ENCODE measurements around the gene DGAT2L6. TPM values are rescaled to one million over a fixed set of nuclear protein-coding genes. Genes with fewer than 3 reads are reported as not detected.

DGAT2L6 gene
- total and polyA plus RNA-seq, 12 donors, result not detected

DNA sequence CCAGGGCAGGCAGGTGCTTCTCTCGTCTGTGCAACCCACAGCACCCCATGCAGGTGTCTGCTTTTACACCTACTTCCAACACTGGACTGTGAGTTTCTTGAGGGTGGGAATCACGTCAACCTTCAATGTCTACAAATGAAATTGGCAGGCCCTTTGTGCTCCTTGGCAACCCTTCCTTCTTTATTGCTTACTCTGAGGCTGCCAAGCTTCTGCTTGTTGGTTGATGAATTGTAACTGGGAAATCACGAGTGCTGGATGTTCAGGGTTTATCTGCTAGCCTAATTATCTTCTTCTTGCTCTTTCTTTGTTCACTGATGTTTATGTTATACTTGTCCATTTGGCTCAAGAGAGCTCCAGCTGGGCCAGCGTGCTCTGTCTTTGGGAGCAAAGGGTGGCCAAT, 2.5 kb upstream of the DGAT2L6 start:
- intact Hi-C loops (cut with DNase I), result no loop called here
- Histone ChIP-seq H3K27ac (no peak overlapping the region), H3K9me3 (replicated peaks in 1 of 3) (no peaks in the 10 kb centered on the region), H3K4me3 (no peak overlapping the region), H3K27me3 (peaks cover 15% of the 10 kb centered on the region), H3K4me1 (replicated peaks in 1 of 2) (no peaks in the 10 kb centered on the region), H3K36me3 (replicated peaks in 1 of 2) (no peaks in the 10 kb centered on the region)
- peak in 1 of 7 donors; percentile 6 for DNase-seq
- WGBS, 4 donors, result 30 to 65% (median 52%) methylated on average over 4 of the region's 4 CpGs
- TF ChIP-seq CTCF (IDR thresholded peaks at IDR 0.05) (no peak), POLR2A (IDR thresholded peaks at IDR 0.05) (no peak)

GRCh38 chrX:70175338-70175737, 1.9 kb upstream of the DGAT2L6 start:
- DNase-seq, result no peak
- peaks cover 15% of the 10 kb centered on the region for H3K27me3 ChIP-seq
- H3K27ac ChIP-seq, result no peak overlapping the region
- H3K36me3 ChIP-seq (replicated peaks in 1 of 2), result no peaks in the 10 kb centered on the region
- intact Hi-C loops (cut with DNase I), result no loop called here
- TF ChIP-seq CTCF (IDR thresholded peaks at IDR 0.05) (no peak), POLR2A (IDR thresholded peaks at IDR 0.05) (no peak)
- H3K4me3 ChIP-seq, result no peak overlapping the region
- no peaks in the 10 kb centered on the region for H3K9me3 ChIP-seq (replicated peaks in 1 of 3)
- no peaks in the 10 kb centered on the region for H3K4me1 ChIP-seq (replicated peaks in 1 of 2)
- WGBS, 4 donors, result 75 to 89% (median 85%) methylated on average over 5 to 7 of the region's 7 CpGs

GRCh38 chrX:70183091-70183490, 5.8 kb downstream of the DGAT2L6 start:
- WGBS, 4 donors, result 64 to 81% (median 76%) methylated on average over 5 of the region's 5 CpGs
- H3K9me3 ChIP-seq (replicated peaks in 1 of 3), result no peaks in the 10 kb centered on the region
- TF ChIP-seq POLR2A (IDR thresholded peaks at IDR 0.05) (no peak), CTCF (IDR thresholded peaks at IDR 0.05) (no peak)

DNA sequence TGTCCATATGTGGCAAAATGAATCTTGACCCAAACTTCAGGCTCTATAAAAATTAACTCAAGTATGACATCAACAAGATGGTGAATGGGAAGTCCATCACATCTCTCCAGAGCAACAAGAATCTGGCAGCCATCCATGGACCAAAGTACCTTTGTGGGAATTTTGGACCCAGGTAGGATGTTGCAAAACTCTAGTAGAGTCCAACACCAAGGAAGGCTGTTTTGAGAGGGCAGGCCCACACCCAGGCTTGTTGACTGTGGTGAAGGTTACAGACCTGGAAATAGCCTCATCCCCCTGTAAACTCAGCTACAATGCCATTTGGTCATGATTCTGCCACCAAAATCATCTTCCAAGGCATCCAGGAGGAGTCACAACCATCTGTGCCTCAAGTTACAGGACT, 12.9 kb downstream of the DGAT2L6 start:
- DNase-seq, result no peak
- Histone ChIP-seq H3K4me3 (no peak overlapping the region), H3K4me1 (replicated peaks in 1 of 2) (no peaks in the 10 kb centered on the region), H3K27ac (no peak overlapping the region), H3K27me3 (peaks cover 4% of the 10 kb centered on the region), H3K9me3 (replicated peaks in 1 of 3) (no peaks in the 10 kb centered on the region), H3K36me3 (replicated peaks in 1 of 2) (no peaks in the 10 kb centered on the region)
- TF ChIP-seq POLR2A (IDR thresholded peaks at IDR 0.05), result no peak
- TF ChIP-seq CTCF (IDR thresholded peaks at IDR 0.05), result no peak
- intact Hi-C loops (cut with DNase I), result no loop called here

More at GRCh38 chrX:70183091-70183490, 5.8 kb downstream of the DGAT2L6 start:
- Histone ChIP-seq H3K4me1 (replicated peaks in 1 of 2) (no peaks in the 10 kb centered on the region), H3K36me3 (replicated peaks in 1 of 2) (no peaks in the 10 kb centered on the region), H3K27ac (no peak overlapping the region), H3K4me3 (no peak overlapping the region), H3K27me3 (peaks cover 18% of the 10 kb centered on the region)
- DNase-seq, result no peak
- intact Hi-C loops (cut with DNase I), result no loop called here

All from adrenal gland (tissue), 12 donors.